ENCODE measurements around the gene RNGTT. TPM values are rescaled to one million over a fixed set of nuclear protein-coding genes. Genes with fewer than 3 reads are reported as not detected.

RNGTT gene
- total RNA-seq, 1 donor from 2014 or later, result 8.4 TPM

- ATAC-seq, result no peak
- DNase-seq, result no peak
- intact Hi-C loops (cut with micrococcal nuclease), result no loop called here
Observed at GRCh38 chr6:88877893-88878292, 85.5 kb downstream of the RNGTT start.

GRCh38 chr6:88872962-88873361 is 90.5 kb downstream of the RNGTT start:
- intact Hi-C loops (cut with micrococcal nuclease), result no loop called here
- ATAC-seq (no peak), DNase-seq (no peak)

GRCh38 chr6:88871498-88871897 is 91.9 kb downstream of the RNGTT start:
- no peak for DNase-seq
- intact Hi-C loops (cut with micrococcal nuclease), result no loop called here
- no peak for ATAC-seq

- DNase-seq (no peak), ATAC-seq (no peak)
- intact Hi-C loops (cut with micrococcal nuclease), result no loop called here
Observed at GRCh38 chr6:88870717-88871330, 92.6 kb downstream of the RNGTT start.

GRCh38 chr6:88869263-88870020 is 94.0 kb downstream of the RNGTT start:
- no peak for DNase-seq
- ATAC-seq, result no peak
- intact Hi-C loops (cut with micrococcal nuclease), result no loop called here

GRCh38 chr6:88867841-88868731 is 95.3 kb downstream of the RNGTT start:
- intact Hi-C loops (cut with micrococcal nuclease), result no loop called here
- DNase-seq (no peak), ATAC-seq (no peak)

GRCh38 chr6:88866856-88867255 is 96.6 kb downstream of the RNGTT start:
- intact Hi-C loops (cut with micrococcal nuclease), result no loop called here
- DNase-seq (no peak), ATAC-seq (no peak)

GRCh38 chr6:88865275-88865674 is 98.1 kb downstream of the RNGTT start:
- intact Hi-C loops (cut with micrococcal nuclease), result no loop called here
- ATAC-seq (no peak), DNase-seq (no peak)

GRCh38 chr6:88864359-88865054 is 98.9 kb downstream of the RNGTT start:
- ATAC-seq, result no peak
- intact Hi-C loops (cut with micrococcal nuclease), result no loop called here
- DNase-seq, result no peak

GRCh38 chr6:88860310-88860709 is 103.1 kb downstream of the RNGTT start:
- DNase-seq (no peak), ATAC-seq (peak; percentile 88)
- intact Hi-C loops (cut with micrococcal nuclease), result no loop called here

GRCh38 chr6:88858455-88858854 is 105.0 kb downstream of the RNGTT start:
- DNase-seq (no peak), ATAC-seq (no peak)
- intact Hi-C loops (cut with micrococcal nuclease), result no loop called here

GRCh38 chr6:88856566-88856965 is 106.9 kb downstream of the RNGTT start:
- intact Hi-C loops (cut with micrococcal nuclease), result no loop called here
- no peak for ATAC-seq
- no peak for DNase-seq

GRCh38 chr6:88855541-88856147 is 107.8 kb downstream of the RNGTT start:
- DNase-seq, result no peak
- intact Hi-C loops (cut with micrococcal nuclease), result no loop called here
- ATAC-seq, result no peak

- no peak for ATAC-seq
- no peak for DNase-seq
- intact Hi-C loops (cut with micrococcal nuclease), result no loop called here
Observed at GRCh38 chr6:88852775-88853174, 110.6 kb downstream of the RNGTT start.

GRCh38 chr6:88852000-88852399 is 111.4 kb downstream of the RNGTT start:
- ATAC-seq (no peak), DNase-seq (no peak)
- intact Hi-C loops (cut with micrococcal nuclease), result no loop called here

GRCh38 chr6:88848870-88849269 is 114.5 kb downstream of the RNGTT start:
- no peak for ATAC-seq
- intact Hi-C loops (cut with micrococcal nuclease), result no loop called here
- DNase-seq, result no peak

- DNase-seq (no peak), ATAC-seq (peak; percentile 65)
- intact Hi-C loops (cut with micrococcal nuclease), result no loop called here
Observed at GRCh38 chr6:88843040-88843439, 120.4 kb downstream of the RNGTT start.

- no peak for DNase-seq
- no peak for ATAC-seq
- intact Hi-C loops (cut with micrococcal nuclease), result no loop called here
Observed at GRCh38 chr6:88842320-88842719, 121.1 kb downstream of the RNGTT start.

All from left ventricle myocardium superior (tissue), 1 donor.